ENCODE data around the gene MARCO.

DNA sequence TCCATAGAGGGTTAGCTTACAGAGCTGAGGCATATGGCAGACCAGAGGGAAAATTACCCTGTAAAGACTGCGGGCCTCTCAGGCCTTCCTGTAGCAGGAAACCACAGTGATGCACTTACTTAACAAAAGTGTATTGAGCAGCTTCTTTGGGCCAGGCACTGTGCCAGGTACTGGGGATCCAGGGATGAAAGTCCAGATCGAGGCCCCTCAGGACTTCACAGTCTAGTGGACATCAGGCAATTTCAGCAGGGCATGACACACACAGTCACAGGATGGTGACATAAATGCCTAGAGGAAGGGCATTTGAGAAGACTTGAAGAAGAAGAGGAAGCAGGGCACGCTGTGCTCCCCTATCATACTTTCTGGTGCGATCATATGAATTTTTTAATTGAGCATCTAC is 71.7 kb downstream of the MARCO start:
- TF ChIP-seq POLR2A (IDR thresholded peaks at IDR 0.05) = no peak
- TF ChIP-seq, protein P1, sequence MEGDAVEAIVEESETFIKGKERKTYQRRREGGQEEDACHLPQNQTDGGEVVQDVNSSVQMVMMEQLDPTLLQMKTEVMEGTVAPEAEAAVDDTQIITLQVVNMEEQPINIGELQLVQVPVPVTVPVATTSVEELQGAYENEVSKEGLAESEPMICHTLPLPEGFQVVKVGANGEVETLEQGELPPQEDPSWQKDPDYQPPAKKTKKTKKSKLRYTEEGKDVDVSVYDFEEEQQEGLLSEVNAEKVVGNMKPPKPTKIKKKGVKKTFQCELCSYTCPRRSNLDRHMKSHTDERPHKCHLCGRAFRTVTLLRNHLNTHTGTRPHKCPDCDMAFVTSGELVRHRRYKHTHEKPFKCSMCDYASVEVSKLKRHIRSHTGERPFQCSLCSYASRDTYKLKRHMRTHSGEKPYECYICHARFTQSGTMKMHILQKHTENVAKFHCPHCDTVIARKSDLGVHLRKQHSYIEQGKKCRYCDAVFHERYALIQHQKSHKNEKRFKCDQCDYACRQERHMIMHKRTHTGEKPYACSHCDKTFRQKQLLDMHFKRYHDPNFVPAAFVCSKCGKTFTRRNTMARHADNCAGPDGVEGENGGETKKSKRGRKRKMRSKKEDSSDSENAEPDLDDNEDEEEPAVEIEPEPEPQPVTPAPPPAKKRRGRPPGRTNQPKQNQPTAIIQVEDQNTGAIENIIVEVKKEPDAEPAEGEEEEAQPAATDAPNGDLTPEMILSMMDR (IDR thresholded peaks at IDR 0.05) = no peak
- TF ChIP-seq POLR2AphosphoS5 (IDR thresholded peaks at IDR 0.05) = no peak
